Upper lobe of left lung (tissue), 6 donors: ENCODE results near the gene CCP110. TPM values are rescaled to one million over a fixed set of nuclear protein-coding genes. Genes with fewer than 3 reads are reported as not detected.

Experiments
- ATAC-seq, 2 donors: fragments of 200-7000 bp; cut with Tn5 transposase; one replicate each; pipeline ENCODE4 v1.9.1; 2022; ENCODE audit warnings: mild to moderate bottlenecking in 2 of 2, moderate library complexity in 2 of 2; ENCODE audit not compliant: low FRiP score in 2 of 2
- DNase-seq, 2 donors: peaks; one replicate each; pipeline ENCODE4 v3.0.0-alpha.2; 2019 to 2020
- H3K27ac ChIP-seq, 4 donors: fragments of 200-600 bp; sonication (generic); one replicate each; pipeline ENCODE4 v1.5.1; 2016 to 2019
- H3K27me3 ChIP-seq, 4 donors: fragments of 200-600 bp; sonication (generic); one replicate each; pipeline ENCODE4 v1.5.1; 2017 to 2019
- H3K36me3 ChIP-seq, 4 donors: fragments of 200-600 bp; sonication (generic); one replicate each; pipeline ENCODE4 v1.5.1; 2016 to 2019
- H3K4me1 ChIP-seq, 4 donors: fragments of 200-600 bp; sonication (generic); one replicate each; pipeline ENCODE4 v1.5.1; 2018 to 2019
- H3K4me3 ChIP-seq, 4 donors: fragments of 200-600 bp; sonication (generic); one replicate each; pipeline ENCODE4 v1.5.1; 2017 to 2019; ENCODE audit warnings: mild to moderate bottlenecking in 2 of 4, moderate library complexity in 1 of 4
- H3K9me3 ChIP-seq, 4 donors: fragments of 200-600 bp; sonication (generic); one replicate each; pipeline ENCODE4 v1.5.1; 2018 to 2019
- CTCF ChIP-seq, 6 experiments: fragments of 450-650 bp in 4 of 6; fragments of 200-600 bp in 2 of 6; sonication (generic) in 2 of 6; IDR thresholded peaks; one replicate each; pipeline ENCODE4 v1.5.1; 2016 to 2019; ENCODE audit warnings: antibody characterized with exemption in 6 of 6
- EP300 ChIP-seq, 4 donors: sonication (generic); formaldehyde crosslinking; IDR thresholded peaks; one replicate each; pipeline ENCODE4 v1.5.1; 2017; ENCODE audit warnings: antibody characterized with exemption in 4 of 4, control low read depth in 2 of 4
- POLR2A ChIP-seq, 4 donors: fragments of 450-650 bp; IDR thresholded peaks; one replicate each; pipeline ENCODE4 v1.5.1; 2016 to 2017; ENCODE audit warnings: antibody characterized with exemption in 4 of 4, mild to moderate bottlenecking in 2 of 4
- POLR2AphosphoS5 ChIP-seq, 2 donors: sonication (generic); formaldehyde crosslinking; IDR thresholded peaks; one replicate each; pipeline ENCODE4 v1.5.1; 2017; ENCODE audit warnings: antibody characterized with exemption in 2 of 2
- WGBS, 2 donors: methylation state at CpG; one replicate each; pipeline ENCODE4 v1.1.5; 2017 to 2018; 5-methylcytosine and 5-hydroxymethylcytosine counted together
- total RNA-seq, 6 donors: library from RNA; depleted of rRNA in 4 of 6; stranded (reverse); fragments of >200 nt in 4 of 6; gene quantifications; one replicate each; pipeline versions ENCODE4 v1.1.0 to v1.2.1, GENCODE V29; 2016 to 2021
- donor health status: DM: no; HTN: no; CAD: no; lungs with moderate emphysema.
- donor health status: DM: no; HTN: yes; CAD: no; lungs with severe emphysema.

Gene CCP110
- total RNA-seq = 10 to 100 TPM in 5 of 6 donors, 1 to 10 TPM in 1; 9.1 to 55.3 (median 16.1) TPM

- Histone ChIP-seq H3K4me1 (peaks cover 40 to 57% (median 48%) of the 10 kb centered on the region in 4 donors), H3K27me3 (no peaks in the 10 kb centered on the region), H3K27ac (peak within 1 kb of the TSS; percentile 90 to 97 (median 96)), H3K4me3 (peak within 1 kb of the TSS; percentile 75 to 96 (median 92)), H3K9me3 (no peaks in the 10 kb centered on the region), H3K36me3 (peaks cover 0 to 8% (median 4%) of the 10 kb centered on the region in 4 donors)
- ATAC-seq (peak; percentile 94), DNase-seq (peak; percentile 96 to 99)
- 1 to 2% methylated on average over 36 of the region's 51 CpGs for WGBS, 2 donors
- TF ChIP-seq CTCF (IDR thresholded peaks at IDR 0.05) (peak in 2 of 6 experiments; percentile 8 to 10), EP300 (IDR thresholded peaks at IDR 0.05) (no peak), POLR2A (IDR thresholded peaks at IDR 0.05) (peak in 3 of 4 donors; percentile 57 to 79 (median 72)), POLR2AphosphoS5 (IDR thresholded peaks at IDR 0.05) (peak; percentile 69 to 79)
Measured at GRCh38 chr16:19523559-19524355, at the start of gene CCP110. TSS of gene CCP110 (plus strand) at chr16:19523942. CDS start at chr16:19527882, 3,940 bp downstream.

- no peak overlapping the region for H3K27ac ChIP-seq
Measured at GRCh38 chr16:19474617-19475016, 49.1 kb upstream of the CCP110 start.

GRCh38 chr16:19478505-19478904, 45.2 kb upstream of the CCP110 start:
- H3K4me1 ChIP-seq = no peaks in the 10 kb centered on the region
- H3K27me3 ChIP-seq = no peaks in the 10 kb centered on the region
- peaks cover 0 to 34% (median 16%) of the 10 kb centered on the region in 4 donors for H3K36me3 ChIP-seq
- DNase-seq (no peak), ATAC-seq (no peak)
- no peak overlapping the region for H3K4me3 ChIP-seq
- WGBS, 2 donors = 97 to 100% methylated on average over 1 of the region's 1 CpG
- H3K27ac ChIP-seq = no peak overlapping the region
- no peaks in the 10 kb centered on the region for H3K9me3 ChIP-seq
- no peak for TF ChIP-seq POLR2A (IDR thresholded peaks at IDR 0.05)
- no peak for TF ChIP-seq POLR2AphosphoS5 (IDR thresholded peaks at IDR 0.05)
- TF ChIP-seq EP300 (IDR thresholded peaks at IDR 0.05) = no peak
- TF ChIP-seq CTCF (IDR thresholded peaks at IDR 0.05) = no peak

More at GRCh38 chr16:19474617-19475016, 49.1 kb upstream of the CCP110 start:
- 73 to 84% methylated on average over 5 of the region's 5 CpGs for WGBS, 2 donors
- Histone ChIP-seq H3K36me3 (peaks cover 0 to 43% (median 18%) of the 10 kb centered on the region in 4 donors), H3K9me3 (no peaks in the 10 kb centered on the region), H3K27me3 (no peaks in the 10 kb centered on the region), H3K4me1 (no peaks in the 10 kb centered on the region), H3K4me3 (no peak overlapping the region)
- TF ChIP-seq POLR2A (IDR thresholded peaks at IDR 0.05) = no peak
- TF ChIP-seq POLR2AphosphoS5 (IDR thresholded peaks at IDR 0.05) = no peak
- no peak for TF ChIP-seq EP300 (IDR thresholded peaks at IDR 0.05)
- no peak for TF ChIP-seq CTCF (IDR thresholded peaks at IDR 0.05)
- no peak for DNase-seq
- peak in 1 of 2 donors; percentile 39 for ATAC-seq

- ATAC-seq (peak in 1 of 2 donors; percentile 29), DNase-seq (no peak)
- no peaks in the 10 kb centered on the region for H3K4me1 ChIP-seq
- no peak for TF ChIP-seq POLR2AphosphoS5 (IDR thresholded peaks at IDR 0.05)
- TF ChIP-seq POLR2A (IDR thresholded peaks at IDR 0.05) = no peak
- TF ChIP-seq EP300 (IDR thresholded peaks at IDR 0.05) = no peak
- no peak for TF ChIP-seq CTCF (IDR thresholded peaks at IDR 0.05)
- H3K4me3 ChIP-seq = no peak overlapping the region
- no peaks in the 10 kb centered on the region for H3K27me3 ChIP-seq
- peaks cover 0 to 32% (median 16%) of the 10 kb centered on the region in 4 donors for H3K36me3 ChIP-seq
- H3K9me3 ChIP-seq = no peaks in the 10 kb centered on the region
- H3K27ac ChIP-seq = no peak overlapping the region
- 48 to 52% methylated on average over 3 of the region's 3 CpGs for WGBS, 2 donors
Measured at GRCh38 chr16:19479302-19479721, 44.4 kb upstream of the CCP110 start.
